ENCODE measurements around the gene C9orf43. TPM values are rescaled to one million over a fixed set of nuclear protein-coding genes. Genes with fewer than 3 reads are reported as not detected.
A peak's percentile ranks its signal among the peaks of the same experiment; 100 is the strongest.
"Not testable (repeated sequence)": the region's sequence is repeated elsewhere in the genome, so short reads cannot be mapped to it uniquely, and the experiment has no call there.

C9orf43 gene
- total RNA-seq (under 1 TPM; 0.20 to 0.47 (median 0.20) TPM), polyA plus RNA-seq (0.23 TPM)
- long read RNA-seq, donor 1, result 0 reads
- long read RNA-seq, donor 2, result 0 reads
- long read RNA-seq, donor 3, partial matches to known transcripts, result 0 of 1 reads
- long read RNA-seq, donor 3, other reads (novel, unspliced or antisense), result 0 of 1 reads
- long read RNA-seq, donor 4, partial matches to known transcripts, result 0 of 2 reads
- long read RNA-seq, donor 4, other reads (novel, unspliced or antisense), result 0 of 2 reads

- ATAC-seq, result peak; percentile 98 to 99
- intact Hi-C loops (cut with DNase I), result no loop called here
These were observed at the start of gene C9orf43, which contains the start of gene POLE3 for GRCh38 chr9:113410207-113410864. C9orf43 (plus strand) TSS chr9:113410747; CDS start chr9:113413494, 2,747 bp downstream. POLE3 (minus strand) TSS chr9:113410675; CDS start chr9:113410293, 382 bp downstream.

GRCh38 chr9:113361304-113362018, 49.1 kb upstream of the C9orf43 start:
- no peaks in the 10 kb centered on the region for H3K4me1 ChIP-seq (ENCODE audit: control insufficient read depth, insufficient read depth, low read length)
- no peak for DNase-seq
- intact Hi-C loops (cut with DNase I), result no loop called here
- no peak overlapping the region for H3K27ac ChIP-seq (ENCODE audit: low read length)
- no peaks in the 10 kb centered on the region for H3K9me3 ChIP-seq (ENCODE audit: control insufficient read depth, low read length)
- no peaks in the 10 kb centered on the region for H3K27me3 ChIP-seq (ENCODE audit: control insufficient read depth, insufficient read depth)
- no peak for ATAC-seq
- 53% methylated on average over 7 of the region's 7 CpGs for WGBS
- H3K4me3 ChIP-seq (ENCODE audit: low read length), result no peak overlapping the region

More at GRCh38 chr9:113410207-113410864, at the start of gene C9orf43, which contains the start of gene POLE3:
- Histone ChIP-seq H3K27me3 (ENCODE audit: control insufficient read depth, insufficient read depth) (no peaks in the 10 kb centered on the region), H3K4me1 (ENCODE audit: control insufficient read depth, insufficient read depth, low read length) (no peaks in the 10 kb centered on the region), H3K9me3 (ENCODE audit: control insufficient read depth, low read length) (no peaks in the 10 kb centered on the region), H3K4me3 (ENCODE audit: low read length) (peak within 1 kb of the TSS; percentile 94), H3K27ac (ENCODE audit: low read length) (peak within 1 kb of the TSS; percentile 84)
- WGBS, result under 1% methylated on average over 61 of the region's 61 CpGs
- peak; percentile 95 to 98 (median 98) for DNase-seq

- Histone ChIP-seq H3K4me3 (ENCODE audit: low read length) (no peak overlapping the region), H3K4me1 (ENCODE audit: control insufficient read depth, insufficient read depth, low read length) (no peaks in the 10 kb centered on the region), H3K27ac (ENCODE audit: low read length) (no peak overlapping the region), H3K27me3 (ENCODE audit: control insufficient read depth, insufficient read depth) (no peaks in the 10 kb centered on the region), H3K9me3 (ENCODE audit: control insufficient read depth, low read length) (no peaks in the 10 kb centered on the region)
- intact Hi-C loops (cut with DNase I), result no loop called here
- 83% methylated on average over 3 of the region's 3 CpGs for WGBS
- DNase-seq (no peak), ATAC-seq (no peak)
These were observed 47.2 kb upstream of the C9orf43 start for GRCh38 chr9:113363336-113363735.

- 23% methylated on average over 1 of the region's 1 CpG for WGBS
- Histone ChIP-seq H3K27ac (ENCODE audit: low read length) (no peak overlapping the region), H3K9me3 (ENCODE audit: control insufficient read depth, low read length) (no peaks in the 10 kb centered on the region), H3K4me1 (ENCODE audit: control insufficient read depth, insufficient read depth, low read length) (no peaks in the 10 kb centered on the region), H3K27me3 (ENCODE audit: control insufficient read depth, insufficient read depth) (no peaks in the 10 kb centered on the region), H3K4me3 (ENCODE audit: low read length) (no peak overlapping the region)
- intact Hi-C loops (cut with DNase I), result no loop called here
- DNase-seq (no peak), ATAC-seq (no peak)
These were observed 45.6 kb upstream of the C9orf43 start for GRCh38 chr9:113364951-113365350.

- H3K4me1 ChIP-seq (ENCODE audit: control insufficient read depth, insufficient read depth, low read length); H3K27ac ChIP-seq (ENCODE audit: low read length); H3K27me3 ChIP-seq (ENCODE audit: control insufficient read depth, insufficient read depth); intact Hi-C loops (cut with DNase I); ATAC-seq; H3K9me3 ChIP-seq (ENCODE audit: control insufficient read depth, low read length); H3K4me3 ChIP-seq (ENCODE audit: low read length): not testable (repeated sequence)
- DNase-seq, result peak in 1 of 3 donors; percentile 36
- 92% methylated on average over 3 of the region's 3 CpGs for WGBS
These were observed 44.9 kb upstream of the C9orf43 start for GRCh38 chr9:113365652-113366051.

GRCh38 chr9:113368348-113368981, 42.1 kb upstream of the C9orf43 start:
- Histone ChIP-seq H3K4me1 (ENCODE audit: control insufficient read depth, insufficient read depth, low read length) (no peaks in the 10 kb centered on the region), H3K4me3 (ENCODE audit: low read length) (no peak overlapping the region), H3K9me3 (ENCODE audit: control insufficient read depth, low read length) (no peaks in the 10 kb centered on the region), H3K27ac (ENCODE audit: low read length) (no peak overlapping the region), H3K27me3 (ENCODE audit: control insufficient read depth, insufficient read depth) (no peaks in the 10 kb centered on the region)
- DNase-seq (no peak), ATAC-seq (no peak)
- 89% methylated on average over 5 of the region's 5 CpGs for WGBS
- intact Hi-C loops (cut with DNase I), result no loop called here

- ATAC-seq, result peak; percentile 34 to 44
- 66% methylated on average over 13 of the region's 13 CpGs for WGBS
- H3K4me3 ChIP-seq (ENCODE audit: low read length), result no peak overlapping the region
- peak in 1 of 3 donors; percentile 59 for DNase-seq
- H3K27me3 ChIP-seq (ENCODE audit: control insufficient read depth, insufficient read depth), result no peaks in the 10 kb centered on the region
- intact Hi-C loops (cut with DNase I), result no loop called here
- no peaks in the 10 kb centered on the region for H3K4me1 ChIP-seq (ENCODE audit: control insufficient read depth, insufficient read depth, low read length)
- H3K27ac ChIP-seq (ENCODE audit: low read length), result no peak overlapping the region
- H3K9me3 ChIP-seq (ENCODE audit: control insufficient read depth, low read length), result no peaks in the 10 kb centered on the region
These were observed 41.3 kb upstream of the C9orf43 start for GRCh38 chr9:113368982-113369854.

GRCh38 chr9:113369855-113370140, 40.7 kb upstream of the C9orf43 start:
- DNase-seq (no peak), ATAC-seq (peak in 1 of 2 donors; percentile 9)
- Histone ChIP-seq H3K4me1 (ENCODE audit: control insufficient read depth, insufficient read depth, low read length) (no peaks in the 10 kb centered on the region), H3K27me3 (ENCODE audit: control insufficient read depth, insufficient read depth) (no peaks in the 10 kb centered on the region), H3K9me3 (ENCODE audit: control insufficient read depth, low read length) (no peaks in the 10 kb centered on the region), H3K27ac (ENCODE audit: low read length) (no peak overlapping the region), H3K4me3 (ENCODE audit: low read length) (no peak overlapping the region)
- WGBS, result 79% methylated on average over 11 of the region's 11 CpGs
- intact Hi-C loops (cut with DNase I), result no loop called here

GRCh38 chr9:113370806-113371325, 39.7 kb upstream of the C9orf43 start:
- no peaks in the 10 kb centered on the region for H3K27me3 ChIP-seq (ENCODE audit: control insufficient read depth, insufficient read depth)
- H3K9me3 ChIP-seq (ENCODE audit: control insufficient read depth, low read length), result no peaks in the 10 kb centered on the region
- H3K27ac ChIP-seq (ENCODE audit: low read length), result no peak overlapping the region
- H3K4me1 ChIP-seq (ENCODE audit: control insufficient read depth, insufficient read depth, low read length), result peaks cover 2% of the 10 kb centered on the region
- ATAC-seq (no peak), DNase-seq (no peak)
- intact Hi-C loops (cut with DNase I), result no loop called here
- H3K4me3 ChIP-seq (ENCODE audit: low read length), result no peak overlapping the region
- 77% methylated on average over 8 of the region's 8 CpGs for WGBS

- no peaks in the 10 kb centered on the region for H3K27me3 ChIP-seq (ENCODE audit: control insufficient read depth, insufficient read depth)
- no peaks in the 10 kb centered on the region for H3K9me3 ChIP-seq (ENCODE audit: control insufficient read depth, low read length)
- ATAC-seq (no peak), DNase-seq (no peak)
- WGBS, result 87% methylated on average over 5 of the region's 5 CpGs
- H3K4me3 ChIP-seq (ENCODE audit: low read length), result no peak overlapping the region
- H3K27ac ChIP-seq (ENCODE audit: low read length), result no peak overlapping the region
- intact Hi-C loops (cut with DNase I), result no loop called here
- peaks cover 2% of the 10 kb centered on the region for H3K4me1 ChIP-seq (ENCODE audit: control insufficient read depth, insufficient read depth, low read length)
These were observed 38.5 kb upstream of the C9orf43 start for GRCh38 chr9:113372059-113372458.
